Measurements from ENCODE around the gene OAF. TPM values are rescaled to one million over a fixed set of nuclear protein-coding genes. Genes with fewer than 3 reads are reported as not detected.

The OAF gene
- total RNA-seq, 1 donor from 2014 or later: 6.6 TPM

DNA sequence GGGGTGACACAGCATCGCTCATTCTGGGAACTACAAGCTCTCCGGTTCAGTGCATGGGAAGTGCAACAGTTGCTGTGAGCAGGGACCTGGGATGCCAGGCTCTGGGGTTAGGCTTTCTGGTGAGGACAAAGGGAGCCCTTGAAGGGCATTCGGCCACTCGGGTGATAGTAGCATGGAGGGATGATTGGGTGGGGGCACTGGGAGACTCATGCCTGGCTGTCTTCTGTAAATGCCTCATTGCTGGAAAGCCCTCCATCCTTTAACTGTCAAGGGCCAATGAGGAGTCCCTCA is 9.9 kb downstream of the OAF start:
- H3K27ac Mint-ChIP-seq: no peak overlapping the region
- H3K36me3 Mint-ChIP-seq (ENCODE audit: insufficient read depth): no peaks in the 10 kb centered on the region
- TF ChIP-seq, protein P1, sequence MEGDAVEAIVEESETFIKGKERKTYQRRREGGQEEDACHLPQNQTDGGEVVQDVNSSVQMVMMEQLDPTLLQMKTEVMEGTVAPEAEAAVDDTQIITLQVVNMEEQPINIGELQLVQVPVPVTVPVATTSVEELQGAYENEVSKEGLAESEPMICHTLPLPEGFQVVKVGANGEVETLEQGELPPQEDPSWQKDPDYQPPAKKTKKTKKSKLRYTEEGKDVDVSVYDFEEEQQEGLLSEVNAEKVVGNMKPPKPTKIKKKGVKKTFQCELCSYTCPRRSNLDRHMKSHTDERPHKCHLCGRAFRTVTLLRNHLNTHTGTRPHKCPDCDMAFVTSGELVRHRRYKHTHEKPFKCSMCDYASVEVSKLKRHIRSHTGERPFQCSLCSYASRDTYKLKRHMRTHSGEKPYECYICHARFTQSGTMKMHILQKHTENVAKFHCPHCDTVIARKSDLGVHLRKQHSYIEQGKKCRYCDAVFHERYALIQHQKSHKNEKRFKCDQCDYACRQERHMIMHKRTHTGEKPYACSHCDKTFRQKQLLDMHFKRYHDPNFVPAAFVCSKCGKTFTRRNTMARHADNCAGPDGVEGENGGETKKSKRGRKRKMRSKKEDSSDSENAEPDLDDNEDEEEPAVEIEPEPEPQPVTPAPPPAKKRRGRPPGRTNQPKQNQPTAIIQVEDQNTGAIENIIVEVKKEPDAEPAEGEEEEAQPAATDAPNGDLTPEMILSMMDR (IDR thresholded peaks at IDR 0.05; ENCODE audit: unreplicated experiment): no peak
- H3K27me3 Mint-ChIP-seq: peaks cover 7% of the 10 kb centered on the region
- no peaks in the 10 kb centered on the region for H3K9me3 Mint-ChIP-seq (ENCODE audit: low read depth)
- DNase-seq (ENCODE audit: low spot score, unreplicated experiment): no peak
- no peak overlapping the region for H3K4me3 Mint-ChIP-seq (ENCODE audit: low read depth)
- peaks cover 3% of the 10 kb centered on the region for H3K4me1 Mint-ChIP-seq (ENCODE audit: low read depth)

DNA sequence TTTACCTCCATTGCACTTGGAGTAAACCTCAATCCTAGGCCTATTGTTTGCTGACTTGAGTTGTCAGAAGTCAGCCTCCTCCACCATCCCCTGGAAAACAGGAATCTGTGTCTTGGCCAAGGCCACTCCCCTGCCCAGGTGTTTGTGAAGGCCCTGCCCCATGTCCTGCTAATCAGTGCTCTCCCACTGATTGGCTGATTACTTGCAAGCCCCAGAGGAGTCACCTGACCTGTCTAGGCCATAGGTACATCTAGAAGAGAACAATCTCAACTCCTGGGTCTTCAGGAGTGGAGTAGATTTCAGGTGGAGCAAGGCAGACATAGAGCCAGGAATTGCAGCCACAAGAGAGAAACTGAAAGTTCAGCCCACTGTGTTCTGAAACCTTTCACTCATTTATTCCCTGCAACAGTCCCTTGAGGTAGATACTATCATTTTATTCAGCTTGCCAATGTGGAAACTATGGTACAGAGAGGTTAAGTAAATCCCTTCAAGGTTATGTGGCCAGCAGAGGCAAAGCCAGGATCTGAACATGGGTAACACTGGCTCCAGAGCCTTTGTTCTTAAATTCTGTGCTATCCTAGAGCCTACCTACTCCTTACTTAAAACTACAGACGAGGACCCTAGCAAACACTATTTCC is 10.4 kb downstream of the OAF start:
- Mint-ChIP-seq H3K36me3 (ENCODE audit: insufficient read depth) (no peaks in the 10 kb centered on the region), H3K27me3 (peaks cover 10% of the 10 kb centered on the region), H3K4me1 (ENCODE audit: low read depth) (peaks cover 3% of the 10 kb centered on the region), H3K27ac (peak overlapping the region; percentile 56), H3K4me3 (ENCODE audit: low read depth) (no peak overlapping the region), H3K9me3 (ENCODE audit: low read depth) (no peaks in the 10 kb centered on the region)
- no peak for DNase-seq (ENCODE audit: low spot score, unreplicated experiment)
- TF ChIP-seq, protein P1 (IDR thresholded peaks at IDR 0.05; ENCODE audit: unreplicated experiment): no peak

- peaks cover 10% of the 10 kb centered on the region for H3K27me3 Mint-ChIP-seq
- H3K9me3 Mint-ChIP-seq (ENCODE audit: low read depth): no peaks in the 10 kb centered on the region
Measured at GRCh38 chr11:120222916-120223315, 12.1 kb downstream of the OAF start.

GRCh38 chr11:120223793-120224192 is 13.0 kb downstream of the OAF start:
- Mint-ChIP-seq H3K4me3 (ENCODE audit: low read depth) (no peak overlapping the region), H3K27me3 (peaks cover 10% of the 10 kb centered on the region), H3K36me3 (ENCODE audit: insufficient read depth) (no peaks in the 10 kb centered on the region), H3K9me3 (ENCODE audit: low read depth) (no peaks in the 10 kb centered on the region), H3K27ac (no peak overlapping the region), H3K4me1 (ENCODE audit: low read depth) (peaks cover 3% of the 10 kb centered on the region)
- no peak for DNase-seq (ENCODE audit: low spot score, unreplicated experiment)
- TF ChIP-seq, protein P1 (IDR thresholded peaks at IDR 0.05; ENCODE audit: unreplicated experiment): no peak

More at GRCh38 chr11:120222916-120223315, 12.1 kb downstream of the OAF start:
- TF ChIP-seq, protein P1 (IDR thresholded peaks at IDR 0.05; ENCODE audit: unreplicated experiment): no peak
- Mint-ChIP-seq H3K36me3 (ENCODE audit: insufficient read depth) (no peaks in the 10 kb centered on the region), H3K27ac (no peak overlapping the region), H3K4me3 (ENCODE audit: low read depth) (no peak overlapping the region), H3K4me1 (ENCODE audit: low read depth) (peaks cover 3% of the 10 kb centered on the region)
- DNase-seq (ENCODE audit: low spot score, unreplicated experiment): no peak

GRCh38 chr11:120224361-120224760 is 13.5 kb downstream of the OAF start:
- H3K9me3 Mint-ChIP-seq (ENCODE audit: low read depth): no peaks in the 10 kb centered on the region
- DNase-seq (ENCODE audit: low spot score, unreplicated experiment): no peak
- H3K27me3 Mint-ChIP-seq: peaks cover 10% of the 10 kb centered on the region
- TF ChIP-seq, protein P1 (IDR thresholded peaks at IDR 0.05; ENCODE audit: unreplicated experiment): no peak
- H3K4me1 Mint-ChIP-seq (ENCODE audit: low read depth): peaks cover 3% of the 10 kb centered on the region
- H3K27ac Mint-ChIP-seq: no peak overlapping the region
- H3K4me3 Mint-ChIP-seq (ENCODE audit: low read depth): no peak overlapping the region
- no peaks in the 10 kb centered on the region for H3K36me3 Mint-ChIP-seq (ENCODE audit: insufficient read depth)
